Stimulated activated memory B cell treated with anti-CD40 and anti-IgM and Interleukin-4, amounts not matched to agents 10 μg/mL and 1 μg/mL and 100 μg/mL, for 72 hours (primary cell): ENCODE results near the gene STON2.

Experiments used
- ATAC-seq: fragments of 150-1000 bp; cut with Tn5 transposase; 2 replicates; pipeline ENCODE4 v1.10.0; 2021
- H3K27ac Mint-ChIP-seq: one replicate; pipeline ENCODE4 v1.8.0; 2022; ENCODE audit warnings: mild to moderate bottlenecking, mixed read lengths
- H3K27me3 Mint-ChIP-seq: one replicate; pipeline ENCODE4 v1.8.0; 2022; ENCODE audit warnings: mixed read lengths
- H3K36me3 Mint-ChIP-seq: one replicate; pipeline ENCODE4 v1.8.0; 2022; ENCODE audit warnings: mixed read lengths
- H3K4me1 Mint-ChIP-seq: one replicate; pipeline ENCODE4 v1.8.0; 2022; ENCODE audit warnings: mixed read lengths
- H3K4me3 Mint-ChIP-seq: one replicate; pipeline ENCODE4 v1.8.0; 2022; ENCODE audit warnings: mild to moderate bottlenecking, moderate library complexity, mixed read lengths
- H3K9me3 Mint-ChIP-seq: one replicate; pipeline ENCODE4 v1.8.0; 2022; ENCODE audit warnings: mixed read lengths

The STON2 gene

DNA sequence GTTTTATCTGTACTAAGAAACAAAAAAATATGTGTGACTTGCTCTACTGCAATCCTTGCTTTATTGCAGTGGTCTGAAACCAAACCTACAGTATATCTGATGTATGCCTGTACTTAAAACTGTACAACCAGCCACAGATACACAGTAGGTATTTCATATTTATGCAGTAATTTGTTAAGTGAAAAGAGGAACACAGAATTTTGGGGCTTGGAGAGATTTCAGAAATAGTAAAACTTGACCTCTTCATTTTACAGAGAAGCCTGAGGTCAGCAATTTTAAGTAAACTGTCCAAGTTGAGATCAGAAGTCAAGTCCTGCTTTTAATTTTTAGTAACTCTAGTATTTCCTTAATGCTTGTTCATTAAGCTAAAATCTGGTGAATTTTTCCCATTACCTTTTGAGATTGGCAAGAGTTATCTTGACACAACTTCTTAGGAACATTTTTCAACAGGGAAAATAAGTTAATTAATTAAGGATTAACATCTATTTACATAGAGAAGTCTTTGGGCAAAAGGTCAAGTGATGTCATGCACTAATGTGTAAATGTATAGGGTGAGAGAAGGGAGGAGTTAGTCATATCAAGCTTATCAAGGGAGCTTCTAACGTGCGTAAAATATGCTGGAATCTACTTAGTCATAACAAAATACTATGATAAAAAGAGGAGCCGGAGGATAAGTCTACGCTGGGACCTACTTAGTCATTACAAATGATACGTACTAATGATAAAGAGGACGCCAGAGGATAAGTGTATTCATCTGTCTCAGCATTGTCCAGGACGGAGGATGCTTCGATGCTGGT, 113.4 kb downstream of the STON2 start:
- ATAC-seq = peak; percentile 49
- Mint-ChIP-seq H3K4me1 (no peaks in the 10 kb centered on the region), H3K9me3 (no peaks in the 10 kb centered on the region), H3K4me3 (no peak overlapping the region), H3K27me3 (peaks cover 16% of the 10 kb centered on the region), H3K36me3 (no peaks in the 10 kb centered on the region), H3K27ac (no peak overlapping the region)

DNA sequence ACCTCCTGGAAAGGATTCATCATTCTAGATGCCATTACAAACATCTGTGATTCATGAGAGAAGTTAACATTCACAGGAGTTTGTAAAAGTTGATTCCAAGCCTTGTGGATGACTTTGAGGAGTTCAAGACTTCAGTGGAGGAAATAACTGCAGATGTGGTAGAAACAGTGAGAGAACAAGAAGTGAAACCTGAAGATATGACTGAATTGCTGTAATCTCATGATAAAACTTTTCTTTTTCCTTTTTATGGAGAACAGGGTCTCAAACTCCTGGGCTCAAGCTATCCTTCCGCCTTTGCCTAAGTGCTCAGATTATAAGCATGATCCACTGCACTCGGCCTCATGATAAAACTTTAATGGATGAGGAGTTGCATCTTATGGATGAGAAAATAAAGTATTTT, 114.9 kb downstream of the STON2 start:
- no peak overlapping the region for H3K4me3 Mint-ChIP-seq

DNA sequence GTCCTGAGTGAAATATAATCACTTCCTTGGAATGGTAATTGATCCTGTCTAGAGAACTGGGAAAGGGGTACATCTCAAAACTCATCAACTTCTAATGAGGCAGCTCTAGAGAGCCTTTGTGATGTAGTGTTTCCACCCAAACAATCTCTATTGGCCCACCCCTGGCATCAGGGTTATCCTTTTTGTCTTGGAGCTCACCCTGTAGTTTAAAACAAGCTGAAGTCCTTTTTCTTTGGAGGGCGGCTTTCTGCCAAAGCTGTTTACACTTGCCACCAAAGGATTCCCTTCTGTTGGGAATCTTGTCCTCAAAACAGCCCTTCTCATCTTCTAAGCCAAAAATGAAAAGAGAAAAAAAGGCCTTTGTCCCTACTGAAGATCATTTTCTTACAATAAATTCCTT, 118.8 kb downstream of the STON2 start:
- ATAC-seq = no peak
- no peaks in the 10 kb centered on the region for H3K9me3 Mint-ChIP-seq
- H3K36me3 Mint-ChIP-seq = no peaks in the 10 kb centered on the region
- H3K4me3 Mint-ChIP-seq = no peak overlapping the region
- H3K4me1 Mint-ChIP-seq = peaks cover 6% of the 10 kb centered on the region
- H3K27me3 Mint-ChIP-seq = peaks cover 25% of the 10 kb centered on the region
- H3K27ac Mint-ChIP-seq = no peak overlapping the region

More for the DNA sequence above, 114.9 kb downstream of the STON2 start:
- no peaks in the 10 kb centered on the region for H3K9me3 Mint-ChIP-seq
- ATAC-seq = no peak
- H3K27ac Mint-ChIP-seq = no peak overlapping the region
- H3K36me3 Mint-ChIP-seq = no peaks in the 10 kb centered on the region
- no peaks in the 10 kb centered on the region for H3K4me1 Mint-ChIP-seq
- H3K27me3 Mint-ChIP-seq = peaks cover 16% of the 10 kb centered on the region

DNA sequence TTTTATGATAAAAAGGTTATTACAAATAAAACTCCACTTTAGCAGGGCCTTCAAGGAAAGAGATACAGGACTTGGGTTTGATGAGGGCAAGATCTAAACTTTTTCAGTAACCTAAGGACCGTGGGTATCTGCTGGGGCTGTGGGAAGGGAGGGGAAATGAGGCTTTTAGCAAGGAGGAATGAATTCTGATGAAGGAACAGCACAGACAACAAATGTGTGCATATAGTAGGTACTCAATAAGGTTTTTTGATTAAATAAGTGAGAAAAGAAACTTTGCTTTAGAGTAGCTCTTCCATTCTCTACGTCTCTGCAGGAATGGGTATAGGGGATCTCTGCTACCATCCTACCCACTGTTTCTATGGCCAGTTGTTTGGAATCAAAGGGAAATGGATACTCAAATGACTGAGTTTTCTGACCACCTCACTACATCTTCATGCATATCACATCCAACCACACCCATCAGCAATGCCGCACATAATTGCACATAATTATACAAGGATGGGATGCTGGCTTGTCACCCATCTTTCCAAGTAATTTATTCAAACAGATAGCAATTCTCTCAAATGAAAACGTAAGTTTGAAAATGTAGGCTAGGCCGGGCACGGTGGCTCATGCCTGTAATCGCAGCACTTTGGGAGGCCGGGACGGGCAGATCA, 119.9 kb downstream of the STON2 start:
- peaks cover 16% of the 10 kb centered on the region for H3K4me1 Mint-ChIP-seq
- no peaks in the 10 kb centered on the region for H3K36me3 Mint-ChIP-seq
- no peaks in the 10 kb centered on the region for H3K9me3 Mint-ChIP-seq
- H3K27ac Mint-ChIP-seq = no peak overlapping the region
- no peak overlapping the region for H3K4me3 Mint-ChIP-seq
- peaks cover 36% of the 10 kb centered on the region for H3K27me3 Mint-ChIP-seq
- ATAC-seq = no peak

DNA sequence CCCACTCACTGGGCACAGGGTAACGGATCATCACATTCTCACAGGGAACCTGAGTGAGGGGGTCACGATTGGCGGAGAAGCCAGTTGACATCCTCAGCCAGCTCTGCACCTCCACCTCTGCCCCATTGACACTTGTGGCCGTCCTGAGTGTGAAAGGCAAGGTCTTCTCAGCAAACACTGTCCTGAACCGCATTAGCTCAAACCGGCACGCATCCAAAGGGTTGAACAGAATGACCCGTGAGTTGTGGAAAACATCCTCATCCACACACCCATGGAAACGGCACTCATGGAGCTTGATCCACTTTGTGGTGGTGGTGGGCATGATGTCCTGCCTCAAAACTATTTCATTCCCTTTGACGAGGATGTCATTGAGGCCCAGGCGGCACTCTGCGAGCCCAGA, 123.0 kb downstream of the STON2 start:
- Mint-ChIP-seq H3K27me3 (peaks cover 56% of the 10 kb centered on the region), H3K9me3 (no peaks in the 10 kb centered on the region), H3K4me1 (peaks cover 16% of the 10 kb centered on the region), H3K4me3 (no peak overlapping the region), H3K36me3 (no peaks in the 10 kb centered on the region), H3K27ac (no peak overlapping the region)
- ATAC-seq = no peak

DNA sequence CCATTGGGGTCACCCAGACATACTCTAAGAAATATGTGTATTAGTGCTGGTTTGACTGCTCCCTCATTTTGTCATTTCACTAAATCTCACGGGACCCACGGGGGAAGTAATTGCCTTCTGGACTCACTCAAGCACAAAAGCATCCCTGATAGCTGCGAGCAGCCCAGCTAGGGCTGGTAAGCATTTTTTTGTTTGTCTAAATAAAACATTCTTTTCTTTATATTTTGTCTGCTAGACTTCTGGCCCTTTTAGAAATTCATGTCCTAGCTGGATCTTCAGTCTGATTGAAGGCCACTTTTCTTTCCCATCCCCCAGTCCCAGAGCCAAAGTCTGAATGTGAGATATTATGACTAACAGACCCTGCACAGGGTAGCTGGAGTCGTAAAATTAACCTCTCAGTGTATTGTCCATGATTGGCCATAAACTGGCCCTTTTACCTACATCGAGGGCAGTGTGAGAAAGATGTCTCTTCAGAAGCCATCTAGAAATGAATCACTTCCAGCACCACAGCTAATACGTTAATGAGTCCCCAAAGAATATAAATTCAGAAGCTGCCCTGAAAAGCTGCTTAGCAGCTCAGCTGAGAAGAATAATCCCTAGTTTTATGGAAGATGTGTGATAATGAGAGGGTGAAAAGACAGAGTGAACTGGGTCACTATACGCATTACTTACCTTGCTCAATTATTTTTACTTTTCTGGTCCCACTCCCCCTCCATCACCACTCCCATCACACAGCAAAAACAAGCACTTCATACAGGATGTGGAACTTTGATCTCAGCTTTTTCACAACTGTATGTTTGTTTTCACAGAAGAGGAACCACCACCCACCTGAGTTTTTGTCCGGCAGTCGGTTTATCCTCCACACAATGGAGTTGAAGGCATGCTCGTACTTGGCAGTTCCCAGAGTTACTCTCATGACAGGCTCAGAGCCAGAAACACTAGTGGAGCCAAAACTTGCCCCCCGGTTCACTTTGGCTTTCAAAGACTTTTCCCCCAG, 123.8 kb downstream of the STON2 start:
- H3K4me1 Mint-ChIP-seq = peaks cover 16% of the 10 kb centered on the region
- peaks cover 56% of the 10 kb centered on the region for H3K27me3 Mint-ChIP-seq
- peak; percentile 56 for ATAC-seq
- no peaks in the 10 kb centered on the region for H3K9me3 Mint-ChIP-seq
- H3K27ac Mint-ChIP-seq = no peak overlapping the region
- no peaks in the 10 kb centered on the region for H3K36me3 Mint-ChIP-seq
- no peak overlapping the region for H3K4me3 Mint-ChIP-seq

DNA sequence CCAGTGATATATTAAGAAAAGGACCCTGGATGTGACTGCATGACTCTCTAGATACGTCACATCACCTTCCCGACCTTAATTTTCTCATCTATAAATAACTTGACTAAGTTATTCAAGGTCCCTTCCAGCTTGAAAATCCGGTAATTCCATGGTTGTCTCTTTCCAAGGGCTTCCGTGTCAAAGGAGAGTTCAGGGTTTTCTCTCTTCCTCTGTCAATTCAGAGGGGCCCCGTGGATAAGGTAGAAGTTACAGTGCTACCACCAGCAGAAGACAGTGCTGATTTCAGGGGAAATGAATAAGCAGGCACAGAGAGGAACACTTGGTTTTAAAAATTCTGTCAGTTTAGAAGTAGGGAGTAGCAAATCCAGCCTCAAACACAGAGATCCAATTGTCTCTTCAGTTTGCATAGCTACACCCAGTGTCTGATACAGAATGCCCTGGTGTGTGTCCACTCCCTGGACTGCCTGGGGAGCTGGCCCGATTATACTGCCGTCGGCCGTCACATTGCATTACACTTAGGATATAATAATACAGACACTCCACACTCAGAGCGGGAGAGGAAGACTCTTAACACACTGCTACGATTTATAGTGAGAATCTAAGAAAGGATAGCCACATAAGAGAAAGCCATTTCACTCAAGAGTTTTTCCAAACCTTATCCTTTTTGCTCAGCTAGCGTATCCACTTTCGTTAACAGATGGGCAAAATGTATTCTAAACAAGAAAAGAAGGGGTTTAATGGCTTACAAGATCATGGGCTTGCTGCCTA, 124.6 kb downstream of the STON2 start:
- no peak for ATAC-seq
- no peak overlapping the region for H3K4me3 Mint-ChIP-seq
- H3K36me3 Mint-ChIP-seq = no peaks in the 10 kb centered on the region
- peaks cover 58% of the 10 kb centered on the region for H3K27me3 Mint-ChIP-seq
- H3K4me1 Mint-ChIP-seq = peaks cover 16% of the 10 kb centered on the region
- no peak overlapping the region for H3K27ac Mint-ChIP-seq
- no peaks in the 10 kb centered on the region for H3K9me3 Mint-ChIP-seq

DNA sequence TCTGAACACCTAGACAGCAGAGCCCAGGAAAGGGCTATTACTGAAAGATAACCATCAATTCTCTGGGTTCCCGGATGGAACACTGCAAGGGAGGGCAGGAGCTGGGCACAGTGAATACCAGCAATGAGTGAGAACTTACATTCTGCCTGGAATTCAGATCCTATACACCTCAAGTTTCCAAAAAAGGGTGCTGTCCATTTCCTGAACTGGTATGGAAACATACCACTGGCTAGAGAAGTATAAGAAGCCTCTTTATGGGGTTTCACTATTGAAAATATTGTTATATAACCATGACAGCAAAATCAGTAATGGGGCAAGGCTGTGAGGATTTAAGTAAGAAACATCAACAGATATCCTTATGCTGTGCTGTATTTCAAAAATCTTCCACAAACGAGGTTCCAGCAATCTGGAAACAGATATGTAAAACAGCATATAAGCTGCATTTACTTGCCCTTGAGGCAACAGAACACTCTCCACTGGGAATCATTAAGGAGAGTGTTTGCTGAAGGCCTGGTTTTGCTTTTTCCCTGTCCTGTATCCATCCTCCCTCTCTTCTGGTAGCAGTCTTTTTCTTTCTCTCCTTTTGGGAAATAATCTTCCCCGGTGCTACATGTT, 126.1 kb downstream of the STON2 start:
- H3K9me3 Mint-ChIP-seq = no peaks in the 10 kb centered on the region
- no peak overlapping the region for H3K4me3 Mint-ChIP-seq
- H3K36me3 Mint-ChIP-seq = no peaks in the 10 kb centered on the region
- H3K27me3 Mint-ChIP-seq = peaks cover 72% of the 10 kb centered on the region
- peaks cover 16% of the 10 kb centered on the region for H3K4me1 Mint-ChIP-seq
- no peak for ATAC-seq
- H3K27ac Mint-ChIP-seq = no peak overlapping the region

DNA sequence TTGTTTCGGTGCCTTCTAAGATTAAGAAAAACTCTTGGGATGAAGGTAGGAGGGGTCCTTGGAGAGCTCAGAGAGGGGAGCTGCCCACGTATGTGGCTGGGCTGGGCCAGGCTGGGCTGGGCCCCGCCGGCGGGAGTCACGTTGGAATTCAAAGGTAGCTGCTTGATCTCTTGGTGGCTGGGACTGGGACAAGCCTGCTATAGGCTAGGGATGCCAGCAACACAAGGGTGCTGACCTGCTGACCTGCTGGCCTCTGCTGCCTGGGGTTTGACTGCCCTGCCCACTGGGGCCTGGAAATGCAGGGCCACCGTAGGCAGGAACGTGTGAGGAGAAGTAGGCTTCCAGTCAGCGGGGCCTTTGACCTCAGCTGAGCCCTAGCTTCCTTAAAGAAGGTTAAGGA, 126.6 kb downstream of the STON2 start:
- H3K4me3 Mint-ChIP-seq = no peak overlapping the region
- H3K27me3 Mint-ChIP-seq = peaks cover 74% of the 10 kb centered on the region
- no peaks in the 10 kb centered on the region for H3K36me3 Mint-ChIP-seq
- peaks cover 16% of the 10 kb centered on the region for H3K4me1 Mint-ChIP-seq
- no peaks in the 10 kb centered on the region for H3K9me3 Mint-ChIP-seq
- no peak overlapping the region for H3K27ac Mint-ChIP-seq
- no peak for ATAC-seq

DNA sequence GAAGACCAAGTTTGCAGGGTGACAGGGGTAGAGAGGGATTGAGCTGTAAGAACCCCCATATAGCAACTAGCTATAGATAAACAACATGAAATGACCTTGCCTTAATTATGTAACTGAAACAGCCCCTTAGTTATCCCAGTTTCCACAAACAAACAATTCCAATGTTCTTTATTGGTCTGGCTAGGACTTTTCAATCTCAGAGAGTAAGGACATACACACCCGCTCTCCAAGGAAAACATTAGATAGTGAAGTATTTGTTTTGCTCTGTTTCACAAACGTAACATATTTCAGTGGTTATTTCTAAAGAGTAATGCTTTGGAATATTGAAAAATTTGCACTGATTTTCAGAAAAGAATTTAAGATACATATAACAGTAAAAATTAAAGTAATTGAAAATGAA, 127.8 kb downstream of the STON2 start:
- no peak overlapping the region for H3K4me3 Mint-ChIP-seq
- H3K36me3 Mint-ChIP-seq = no peaks in the 10 kb centered on the region
- ATAC-seq = no peak
- H3K27me3 Mint-ChIP-seq = peaks cover 70% of the 10 kb centered on the region
- H3K27ac Mint-ChIP-seq = no peak overlapping the region
- peaks cover 16% of the 10 kb centered on the region for H3K4me1 Mint-ChIP-seq
- H3K9me3 Mint-ChIP-seq = no peaks in the 10 kb centered on the region

DNA sequence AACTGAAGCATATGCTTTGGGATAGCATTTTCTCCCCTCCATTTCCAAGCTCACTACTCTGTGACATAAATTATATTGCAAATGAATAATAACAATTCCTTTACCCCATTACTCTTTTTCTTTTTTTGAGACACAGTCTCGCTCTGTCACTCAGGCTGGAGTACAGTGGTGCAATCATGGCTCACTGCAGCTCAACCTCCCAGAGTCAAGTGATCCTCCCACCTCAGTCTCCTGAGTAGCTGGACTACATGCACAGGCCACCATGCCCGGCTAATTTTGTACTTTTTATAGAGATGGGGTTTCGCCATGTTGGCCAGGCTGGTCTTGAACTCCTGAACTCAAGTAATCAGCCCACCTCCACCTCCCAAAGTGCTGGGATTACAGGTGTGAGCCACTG, 130.1 kb downstream of the STON2 start:
- Mint-ChIP-seq H3K4me3 (no peak overlapping the region), H3K27me3 (peaks cover 63% of the 10 kb centered on the region), H3K4me1 (no peaks in the 10 kb centered on the region), H3K9me3 (no peaks in the 10 kb centered on the region), H3K36me3 (no peaks in the 10 kb centered on the region), H3K27ac (no peak overlapping the region)
- no peak for ATAC-seq

DNA sequence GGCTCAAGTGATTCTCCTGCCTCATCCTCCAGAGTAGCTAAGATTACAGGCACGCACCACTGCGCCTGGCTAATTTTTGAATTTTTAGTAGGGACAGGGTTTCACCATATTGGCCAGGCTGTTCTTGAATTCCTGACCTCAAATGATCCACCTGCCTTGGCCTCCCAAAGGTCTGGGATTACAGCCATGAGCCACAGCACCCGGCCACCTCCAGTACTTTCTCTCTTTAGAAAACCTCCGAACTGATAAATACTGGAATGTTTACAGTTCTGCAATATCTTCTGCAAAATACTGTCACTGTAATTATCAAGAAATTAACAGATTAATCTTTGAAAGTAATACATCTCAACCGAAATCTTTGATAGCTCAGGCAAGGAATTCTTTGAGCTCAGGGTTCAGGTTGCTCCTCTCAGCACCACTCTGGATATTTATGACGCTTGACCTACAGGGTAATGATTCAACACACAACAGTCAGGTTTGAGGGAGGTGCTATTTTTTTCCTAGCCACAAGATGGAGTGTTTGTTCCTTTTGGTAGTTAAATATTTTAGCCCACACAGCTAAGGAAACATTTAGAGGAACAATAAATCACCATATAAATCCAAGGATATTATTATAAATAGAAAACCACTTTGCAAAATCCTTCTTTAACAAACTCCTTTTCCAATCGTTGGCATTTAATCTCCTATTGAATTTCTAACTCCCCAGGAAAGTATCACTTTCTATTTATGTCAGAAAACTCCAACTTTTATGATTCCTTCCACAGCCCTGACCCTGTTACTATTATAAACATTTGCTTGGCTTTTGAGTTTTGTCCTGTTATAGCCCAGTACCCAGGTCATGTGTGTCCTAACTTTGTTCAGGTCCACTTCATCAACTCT, 130.8 kb downstream of the STON2 start:
- peak; percentile 66 for ATAC-seq
- H3K27me3 Mint-ChIP-seq = peaks cover 58% of the 10 kb centered on the region
- no peaks in the 10 kb centered on the region for H3K36me3 Mint-ChIP-seq
- H3K4me1 Mint-ChIP-seq = no peaks in the 10 kb centered on the region
- no peak overlapping the region for H3K4me3 Mint-ChIP-seq
- H3K9me3 Mint-ChIP-seq = no peaks in the 10 kb centered on the region
- no peak overlapping the region for H3K27ac Mint-ChIP-seq

DNA sequence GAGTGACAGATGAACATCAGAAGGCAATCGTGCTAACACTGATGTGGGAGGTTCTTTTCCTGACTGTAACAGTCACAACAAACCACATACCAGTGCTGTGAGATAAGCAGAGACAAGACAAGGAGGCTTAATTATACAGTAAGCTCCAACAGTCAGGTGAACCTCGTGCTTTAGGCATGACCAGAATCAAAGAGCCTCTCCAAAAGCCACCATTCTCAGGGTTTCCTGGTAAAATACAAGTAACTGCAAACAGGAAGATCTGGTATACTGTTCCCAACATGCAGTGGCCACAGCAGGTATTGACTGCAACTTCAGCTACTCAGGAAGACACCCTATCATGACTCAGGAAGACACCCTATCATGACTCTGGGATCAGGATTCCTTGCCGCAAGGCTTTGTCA, 132.1 kb downstream of the STON2 start:
- Mint-ChIP-seq H3K27me3 (peaks cover 45% of the 10 kb centered on the region), H3K4me1 (no peaks in the 10 kb centered on the region), H3K4me3 (no peak overlapping the region), H3K36me3 (no peaks in the 10 kb centered on the region), H3K27ac (no peak overlapping the region), H3K9me3 (no peaks in the 10 kb centered on the region)
- no peak for ATAC-seq
